HG03520 (cell line): ENCODE results near the gene GPR26.
"Not testable (repeated sequence)": the region's sequence is repeated elsewhere in the genome, so short reads cannot be mapped to it uniquely, and the experiment has no call there.

Experiments used
- ATAC-seq: cut with Tn5 transposase; IDR thresholded peaks from one replicate; pipeline ENCODE4 v1.9.1; 2021; ENCODE audit warnings: mild to moderate bottlenecking, moderate library complexity; ENCODE audit not compliant: unreplicated experiment

Gene GPR26

GRCh38 chr10:123704812-123705211 is 38.7 kb downstream of the GPR26 start:
- ATAC-seq = no peak

- ATAC-seq = no peak
These were observed 40.1 kb downstream of the GPR26 start for GRCh38 chr10:123706236-123706635.

- no peak for ATAC-seq
These were observed 49.4 kb downstream of the GPR26 start for GRCh38 chr10:123715546-123715945.

- ATAC-seq = no peak
These were observed 51.2 kb downstream of the GPR26 start for GRCh38 chr10:123717336-123717735.

GRCh38 chr10:123718544-123719060 is 52.4 kb downstream of the GPR26 start:
- no peak for ATAC-seq

- no peak for ATAC-seq
These were observed 54.4 kb downstream of the GPR26 start for GRCh38 chr10:123720536-123720935.

GRCh38 chr10:123721441-123722049 is 55.4 kb downstream of the GPR26 start:
- ATAC-seq = no peak

- no peak for ATAC-seq
These were observed 56.2 kb downstream of the GPR26 start for GRCh38 chr10:123722351-123722750.

- ATAC-seq = no peak
These were observed 58.6 kb downstream of the GPR26 start for GRCh38 chr10:123724747-123725146.

- ATAC-seq = no peak
These were observed 60.2 kb downstream of the GPR26 start for GRCh38 chr10:123726381-123726780.

GRCh38 chr10:123726836-123727235 is 60.7 kb downstream of the GPR26 start:
- no peak for ATAC-seq

- ATAC-seq = no peak
These were observed 63.4 kb downstream of the GPR26 start for GRCh38 chr10:123729523-123729922.

- ATAC-seq = not testable (repeated sequence)
These were observed 70.8 kb downstream of the GPR26 start for GRCh38 chr10:123736917-123737316.

- ATAC-seq = no peak
These were observed 75.0 kb downstream of the GPR26 start for GRCh38 chr10:123741146-123741545.

GRCh38 chr10:123741711-123742110 is 75.6 kb downstream of the GPR26 start:
- no peak for ATAC-seq

- ATAC-seq = no peak
These were observed 76.7 kb downstream of the GPR26 start for GRCh38 chr10:123742751-123743440.

- ATAC-seq = no peak
These were observed 77.5 kb downstream of the GPR26 start for GRCh38 chr10:123743441-123744223.

GRCh38 chr10:123744224-123744536 is 78.0 kb downstream of the GPR26 start:
- no peak for ATAC-seq
